Stimulated activated naive CD8-positive, alpha-beta T cell treated with anti-CD3 and anti-CD28 coated beads, Interleukin-15, amount 100 ng/mL, for 72 hours (primary cell): ENCODE data around the gene CYSRT1.

Experiments
- ATAC-seq: fragments of 150-1000 bp; cut with Tn5 transposase; 2 replicates; pipeline ENCODE4 v1.10.0; 2021; ENCODE audit warnings: mild to moderate bottlenecking, moderate library complexity
- DNase-seq, 2 donors: peaks; one replicate each; pipeline ENCODE4 v3.0.0; 2021 to 2022
- H3K27ac Mint-ChIP-seq, 2 donors: one replicate each; pipeline ENCODE4 v1.8.0; 2022; ENCODE audit warnings: mild to moderate bottlenecking in 2 of 2, mixed read lengths in 2 of 2, moderate library complexity in 2 of 2
- H3K27me3 Mint-ChIP-seq: one replicate; pipeline ENCODE4 v1.8.0; 2022; ENCODE audit warnings: mixed read lengths
- H3K4me1 Mint-ChIP-seq: one replicate; pipeline ENCODE4 v1.8.0; 2022; ENCODE audit warnings: mild to moderate bottlenecking, mixed read lengths
- H3K4me3 Mint-ChIP-seq, 2 donors: one replicate each; pipeline ENCODE4 v1.8.0; 2022; ENCODE audit warnings: mild to moderate bottlenecking in 2 of 2, mixed read lengths in 2 of 2, moderate library complexity in 1 of 2
- H3K9me3 Mint-ChIP-seq, 2 donors: one replicate each; pipeline ENCODE4 v1.8.0; 2022; ENCODE audit warnings: mixed read lengths in 2 of 2

The CYSRT1 gene

DNA sequence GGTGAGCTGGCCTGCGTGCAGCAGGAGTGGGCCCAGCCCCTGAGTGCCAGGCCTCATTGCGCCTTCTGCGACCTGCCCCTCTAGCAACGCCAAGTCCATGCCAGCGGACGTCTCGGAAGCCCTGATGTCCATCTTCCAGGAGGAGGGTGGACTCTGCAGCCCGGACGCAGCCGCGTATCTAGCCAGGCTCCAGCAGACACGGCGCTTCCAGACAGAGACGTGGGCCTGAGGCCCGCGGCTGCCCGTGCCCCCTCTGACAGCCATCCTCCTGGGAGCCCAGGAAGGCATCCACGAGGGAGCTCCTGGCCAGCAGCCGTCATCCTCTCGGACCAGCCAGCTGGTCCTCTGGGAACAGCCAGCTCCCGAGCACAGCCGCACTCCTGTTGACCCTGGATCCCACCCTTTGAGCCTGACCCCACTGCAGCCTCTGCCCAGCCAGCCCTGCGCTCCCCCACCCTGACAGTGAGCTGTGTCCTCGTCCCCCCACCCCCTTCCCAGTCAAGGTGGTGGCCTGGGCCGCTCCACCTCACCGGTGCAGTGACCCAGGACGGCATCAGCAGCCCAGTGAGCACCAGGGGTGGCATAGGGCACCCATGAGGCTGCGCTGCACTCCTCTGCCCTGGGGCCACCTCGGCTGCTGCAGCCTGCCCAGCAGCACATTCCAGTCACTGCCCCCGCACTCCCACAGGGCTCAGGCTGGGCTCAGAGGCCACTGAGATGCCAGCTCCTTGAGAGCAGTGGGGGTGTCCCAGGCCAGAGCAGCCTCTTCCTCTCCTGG lies 8.6 kb upstream of the CYSRT1 start:
- Mint-ChIP-seq H3K27ac (no peak overlapping the region), H3K4me1 (no peaks in the 10 kb centered on the region), H3K9me3 (no peaks in the 10 kb centered on the region), H3K27me3 (no peaks in the 10 kb centered on the region), H3K4me3 (no peak overlapping the region)
- DNase-seq (no peak), ATAC-seq (no peak)

DNA sequence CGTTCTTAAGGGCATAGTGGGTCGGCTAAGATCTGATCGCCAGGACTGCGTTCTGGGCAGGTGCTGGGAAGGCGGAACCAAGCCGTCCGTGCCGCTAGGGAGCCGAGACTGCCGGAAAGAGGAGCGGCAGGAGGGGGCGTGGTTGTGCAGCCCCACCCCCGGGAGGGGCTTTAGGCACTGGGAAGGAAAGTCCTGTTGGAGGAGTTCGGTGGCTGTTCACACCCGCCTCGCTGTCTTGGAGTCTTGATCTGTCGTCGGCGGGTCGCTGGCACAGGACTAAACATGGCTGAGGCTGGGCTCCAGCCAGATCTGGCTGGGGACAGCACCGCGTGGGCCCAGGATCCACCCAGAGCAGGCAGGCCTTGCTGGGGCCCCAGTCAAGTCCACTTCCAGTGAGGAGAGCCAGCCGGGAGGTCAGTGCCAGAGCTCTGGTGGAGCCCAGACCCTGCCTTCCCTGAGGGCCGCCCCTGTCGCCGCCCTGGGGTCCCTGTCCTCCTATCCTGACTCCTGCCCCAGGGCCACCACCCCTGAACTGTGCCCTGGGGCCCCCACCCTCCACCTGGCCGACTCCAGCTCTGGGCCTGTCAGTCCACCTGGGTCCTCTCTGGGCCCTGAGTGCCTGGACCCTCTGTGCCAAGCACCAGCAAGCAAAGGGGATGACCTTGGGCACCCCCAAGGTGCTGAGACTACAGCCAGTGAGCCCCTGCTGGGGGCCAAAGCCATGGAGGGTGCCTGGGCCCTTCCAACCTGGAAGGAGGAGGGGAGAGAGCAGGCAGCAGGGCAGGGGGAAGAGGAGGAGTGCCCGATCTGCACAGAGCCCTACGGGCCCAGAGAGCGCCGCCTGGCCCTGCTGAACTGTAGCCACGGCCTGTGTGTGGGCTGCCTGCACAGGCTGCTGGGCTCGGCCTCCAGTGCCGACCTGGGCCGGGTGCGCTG lies 7.4 kb upstream of the CYSRT1 start:
- no peak overlapping the region for H3K4me3 Mint-ChIP-seq
- DNase-seq, result no peak
- H3K9me3 Mint-ChIP-seq, result no peaks in the 10 kb centered on the region

DNA sequence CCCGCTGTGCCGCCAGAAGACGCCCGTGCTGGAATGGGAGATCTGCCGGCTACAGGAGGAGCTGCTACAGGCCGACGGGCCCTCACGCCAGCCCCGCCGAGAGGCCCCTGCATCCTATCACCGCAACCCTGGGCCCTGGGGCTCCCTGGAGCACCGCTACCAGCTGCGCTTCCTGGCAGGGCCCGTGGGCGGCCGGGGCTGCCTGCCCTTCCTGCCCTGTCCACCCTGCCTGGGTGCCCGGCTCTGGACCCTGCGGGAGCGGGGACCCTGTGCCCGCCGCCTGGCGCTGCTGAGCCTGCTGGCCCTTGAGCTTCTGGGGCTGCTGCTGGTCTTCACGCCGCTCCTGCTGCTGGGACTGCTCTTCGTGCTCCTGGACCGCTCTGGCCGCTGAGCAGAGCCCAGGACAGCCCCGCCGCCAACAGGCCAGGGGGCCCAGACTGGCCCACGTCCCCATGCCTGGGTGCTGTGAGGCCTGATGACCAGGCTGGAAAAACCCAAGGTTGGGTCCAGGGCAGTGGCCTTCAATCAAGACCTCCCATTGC lies 6.7 kb upstream of the CYSRT1 start:
- Mint-ChIP-seq H3K4me3 (no peak overlapping the region), H3K9me3 (no peaks in the 10 kb centered on the region), H3K27ac (no peak overlapping the region), H3K27me3 (no peaks in the 10 kb centered on the region), H3K4me1 (peaks cover 6% of the 10 kb centered on the region)
- ATAC-seq (no peak), DNase-seq (no peak)

More for the DNA sequence above, 7.4 kb upstream of the CYSRT1 start:
- H3K27me3 Mint-ChIP-seq, result no peaks in the 10 kb centered on the region
- ATAC-seq, result no peak
- no peak overlapping the region for H3K27ac Mint-ChIP-seq
- no peaks in the 10 kb centered on the region for H3K4me1 Mint-ChIP-seq

DNA sequence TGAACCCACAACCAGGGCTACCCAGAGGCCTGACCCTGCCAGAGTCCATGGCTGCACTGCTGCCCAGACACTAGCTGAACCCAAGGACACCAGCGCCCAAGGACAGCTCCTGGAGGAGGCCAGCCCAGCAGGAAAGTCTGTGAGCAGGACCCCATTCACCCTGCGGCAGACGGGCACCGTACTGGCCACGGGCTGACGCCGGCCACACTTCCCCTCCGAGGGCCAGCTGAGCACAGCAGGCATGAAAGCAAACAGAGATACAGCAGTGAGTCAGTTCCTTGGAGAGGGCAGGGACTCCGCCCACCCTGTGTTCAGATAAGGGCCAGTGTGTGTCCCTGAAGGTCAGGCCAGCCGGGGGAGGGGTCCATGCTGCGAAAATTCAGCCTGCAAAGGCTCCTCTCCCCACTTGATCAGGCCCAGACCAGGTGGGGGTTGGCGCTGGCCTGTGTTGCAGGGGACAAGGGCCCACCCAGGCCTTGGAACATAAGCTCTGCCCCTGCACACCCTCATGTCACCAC lies 6.2 kb upstream of the CYSRT1 start:
- Mint-ChIP-seq H3K9me3 (no peaks in the 10 kb centered on the region), H3K27ac (no peak overlapping the region), H3K27me3 (no peaks in the 10 kb centered on the region), H3K4me1 (peaks cover 6% of the 10 kb centered on the region), H3K4me3 (no peak overlapping the region)
- DNase-seq, result no peak
- no peak for ATAC-seq

DNA sequence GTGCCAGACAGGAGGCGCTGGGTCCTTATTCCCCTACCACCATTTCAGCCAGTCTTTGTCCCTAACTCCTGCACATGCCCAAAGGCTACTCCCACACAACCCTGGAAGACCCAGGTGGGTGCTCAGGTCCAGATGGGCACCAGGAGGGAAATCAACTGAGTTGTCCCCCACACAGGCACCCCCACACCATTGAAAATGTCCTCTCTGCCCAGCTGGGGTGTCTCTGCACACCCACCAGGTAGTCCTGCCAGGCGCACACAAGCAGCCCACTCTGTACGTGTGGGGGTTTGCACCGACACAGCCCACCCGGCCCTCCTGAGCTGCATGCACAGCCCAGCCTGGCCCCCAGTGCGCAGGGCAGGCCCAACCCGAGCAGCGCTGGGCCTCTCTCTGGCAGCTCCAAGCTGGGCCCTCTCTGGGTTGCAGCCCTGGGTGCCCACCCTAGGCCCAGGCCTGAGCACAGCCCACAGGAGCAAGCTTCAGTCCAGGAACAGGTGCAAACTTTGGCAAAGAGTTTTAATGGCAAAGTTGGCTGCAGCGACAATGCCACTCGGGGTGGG lies 5.1 kb upstream of the CYSRT1 start:
- ATAC-seq, result no peak
- DNase-seq, result no peak
- Mint-ChIP-seq H3K27ac (peak overlapping the region; percentile 61 to 64), H3K4me3 (peak overlapping the region; percentile 16 to 47), H3K9me3 (no peaks in the 10 kb centered on the region), H3K27me3 (no peaks in the 10 kb centered on the region), H3K4me1 (peaks cover 16% of the 10 kb centered on the region)

DNA sequence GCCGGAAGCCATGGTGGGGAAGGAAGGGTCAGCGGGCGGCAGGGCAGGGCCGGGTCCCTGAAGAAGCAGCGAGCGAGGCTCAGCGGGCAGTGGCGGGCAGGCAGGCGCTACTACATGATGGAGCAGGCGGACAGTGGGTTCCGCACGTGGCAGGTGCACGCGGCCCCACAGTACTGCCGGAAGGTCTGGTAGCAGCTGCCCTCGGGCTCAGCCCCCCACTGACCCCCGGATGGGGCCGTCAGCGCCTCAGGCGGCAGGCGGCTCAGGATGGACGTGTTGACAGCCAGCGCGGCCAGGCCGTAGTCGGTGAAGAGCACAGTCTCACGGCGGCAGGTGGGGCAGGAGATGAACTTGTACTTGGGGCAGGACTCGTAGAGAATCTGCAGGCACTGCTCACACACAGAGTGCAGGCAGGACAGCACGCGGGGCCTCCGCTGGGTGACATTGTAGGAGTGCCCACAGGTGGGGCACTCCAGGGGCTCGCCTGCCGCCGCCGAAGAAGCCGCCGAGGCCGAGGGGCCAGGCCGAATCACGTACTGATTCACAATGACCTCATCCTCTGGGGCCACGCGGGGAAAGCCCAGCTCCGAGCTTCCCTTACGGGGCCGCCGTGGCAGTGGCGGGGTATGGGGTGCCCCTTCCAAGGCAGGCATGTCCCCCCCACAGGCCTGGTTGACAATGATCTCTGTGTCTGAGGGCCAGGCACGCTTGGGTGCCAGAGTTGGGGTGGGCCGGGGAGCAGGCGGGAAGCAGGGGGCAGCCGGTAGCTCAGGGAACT lies 4.5 kb upstream of the CYSRT1 start:
- H3K27ac Mint-ChIP-seq, result peak overlapping the region; percentile 61 to 64
- ATAC-seq, result no peak
- peak overlapping the region; percentile 49 to 64 for H3K4me3 Mint-ChIP-seq
- no peak for DNase-seq
- peaks cover 20% of the 10 kb centered on the region for H3K4me1 Mint-ChIP-seq
- H3K27me3 Mint-ChIP-seq, result no peaks in the 10 kb centered on the region
- H3K9me3 Mint-ChIP-seq, result no peaks in the 10 kb centered on the region

DNA sequence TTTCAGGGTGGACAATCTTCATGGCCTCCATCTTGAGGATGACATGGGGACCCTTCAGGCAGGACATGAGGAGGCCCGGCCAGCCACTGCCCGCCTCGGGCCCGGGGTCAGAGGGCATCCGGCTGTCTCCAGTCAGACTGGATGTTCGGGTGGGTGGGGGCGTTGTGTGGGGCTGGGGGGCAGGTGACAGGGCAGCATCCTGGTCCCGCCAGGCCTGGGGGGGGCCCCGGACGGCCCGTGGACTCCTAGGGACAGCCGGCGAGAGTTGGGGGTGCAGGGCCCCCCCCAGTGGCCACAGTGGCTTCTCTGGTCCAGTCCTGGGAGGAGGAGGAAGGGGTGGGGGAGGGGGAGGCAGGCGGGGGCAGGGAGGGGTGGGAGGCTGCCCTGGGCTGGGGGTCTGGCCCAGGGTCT lies 3.9 kb upstream of the CYSRT1 start:
- no peak for ATAC-seq
- Mint-ChIP-seq H3K27ac (no peak overlapping the region), H3K4me1 (peaks cover 22% of the 10 kb centered on the region), H3K27me3 (no peaks in the 10 kb centered on the region), H3K9me3 (no peaks in the 10 kb centered on the region), H3K4me3 (peak overlapping the region; percentile 49 to 64)
- no peak for DNase-seq

DNA sequence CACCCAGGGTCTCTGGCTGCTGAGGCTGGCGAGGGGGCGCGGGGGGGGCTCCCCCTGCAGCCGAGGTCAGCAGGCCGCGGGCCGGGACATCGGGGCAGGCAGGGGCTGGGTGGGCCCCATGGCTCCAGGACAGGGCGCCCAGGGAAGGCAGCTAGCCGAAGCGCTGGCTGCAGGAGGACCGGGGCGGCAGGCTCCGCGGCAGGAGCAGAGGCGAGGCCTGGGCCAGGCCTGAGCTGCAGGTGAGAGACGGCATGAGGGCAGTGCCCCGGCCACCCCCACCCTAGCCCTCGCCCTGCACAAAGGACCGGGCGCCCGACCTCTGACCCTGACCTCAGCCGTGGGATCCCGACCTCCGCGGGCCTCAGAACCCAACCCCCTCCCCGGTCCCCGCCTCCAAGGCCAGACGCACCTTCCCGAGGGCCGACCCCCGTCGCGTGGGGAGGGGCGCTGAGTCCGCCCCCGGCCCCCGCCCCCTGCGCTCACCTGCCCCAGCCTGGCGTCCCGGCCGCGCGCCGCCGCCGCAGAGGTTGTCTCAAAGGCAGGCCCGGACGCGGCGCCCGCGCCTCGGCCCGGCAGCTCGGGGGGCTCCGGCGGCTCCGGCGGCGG lies 3.4 kb upstream of the CYSRT1 start:
- ATAC-seq (no peak), DNase-seq (no peak)
- H3K27ac Mint-ChIP-seq, result no peak overlapping the region
- H3K4me3 Mint-ChIP-seq, result peak overlapping the region; percentile 9 to 29
- H3K9me3 Mint-ChIP-seq, result no peaks in the 10 kb centered on the region
- no peaks in the 10 kb centered on the region for H3K27me3 Mint-ChIP-seq
- H3K4me1 Mint-ChIP-seq, result peaks cover 22% of the 10 kb centered on the region

DNA sequence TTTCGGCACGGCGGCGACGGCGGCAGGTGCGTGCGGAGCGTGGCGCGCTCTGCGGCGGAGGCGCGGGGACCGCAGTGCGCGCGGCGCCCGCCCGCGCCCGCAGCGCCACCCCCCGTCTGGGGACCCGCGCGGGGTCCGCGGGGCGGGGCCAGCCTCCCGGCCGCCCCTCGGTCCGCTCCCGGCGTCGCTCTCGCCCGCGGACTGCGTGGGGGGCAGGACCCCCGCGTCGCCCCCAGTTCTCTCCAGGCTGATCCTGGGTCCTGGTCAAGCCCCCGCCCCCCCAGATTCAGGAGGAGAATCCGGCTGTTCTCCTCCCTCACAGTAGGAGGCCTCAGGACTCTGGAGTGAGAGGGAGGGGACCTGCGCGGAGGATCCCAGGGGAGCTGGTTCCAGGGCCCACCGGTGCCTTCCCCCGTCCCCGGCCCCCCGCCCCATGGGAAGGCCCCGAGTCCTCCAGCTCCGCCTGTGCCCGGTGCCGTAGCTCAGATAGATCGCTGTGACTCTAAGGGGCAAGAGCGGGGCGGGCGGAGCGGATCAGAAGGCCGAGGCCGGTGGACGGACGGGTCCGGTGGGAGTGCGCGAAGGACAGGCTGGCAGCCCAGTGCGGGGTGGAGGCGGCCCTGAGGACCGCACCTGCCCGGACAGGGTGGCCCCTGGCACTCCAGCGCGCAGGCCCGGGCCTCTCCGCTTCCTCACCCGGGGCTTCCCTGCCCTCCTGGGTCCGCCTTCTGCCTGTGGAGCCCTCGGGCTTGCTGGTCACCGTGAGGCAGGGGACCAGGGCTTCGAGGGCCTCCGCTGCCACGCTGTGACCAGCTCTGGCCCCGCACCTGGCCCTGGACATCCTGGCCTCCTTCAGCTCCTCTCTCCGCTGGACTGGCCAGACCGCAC lies 2.5 kb upstream of the CYSRT1 start, which contains the start of gene RNF208:
Gene RNF208, minus strand, starts transcription at position 51 of the 888 bp plus-strand sequence. CDS start 1,028 bp downstream, outside the sequence.
- peak within 1 kb of the TSS; percentile 95 for H3K4me3 Mint-ChIP-seq
- peaks cover 25% of the 10 kb centered on the region for H3K4me1 Mint-ChIP-seq
- DNase-seq, result peak in 1 of 2 donors; percentile 51
- peak within 1 kb of the TSS; percentile 25 to 68 for H3K27ac Mint-ChIP-seq
- H3K9me3 Mint-ChIP-seq, result no peaks in the 10 kb centered on the region
- peaks cover 3% of the 10 kb centered on the region for H3K27me3 Mint-ChIP-seq
- ATAC-seq, result peak; percentile 13

DNA sequence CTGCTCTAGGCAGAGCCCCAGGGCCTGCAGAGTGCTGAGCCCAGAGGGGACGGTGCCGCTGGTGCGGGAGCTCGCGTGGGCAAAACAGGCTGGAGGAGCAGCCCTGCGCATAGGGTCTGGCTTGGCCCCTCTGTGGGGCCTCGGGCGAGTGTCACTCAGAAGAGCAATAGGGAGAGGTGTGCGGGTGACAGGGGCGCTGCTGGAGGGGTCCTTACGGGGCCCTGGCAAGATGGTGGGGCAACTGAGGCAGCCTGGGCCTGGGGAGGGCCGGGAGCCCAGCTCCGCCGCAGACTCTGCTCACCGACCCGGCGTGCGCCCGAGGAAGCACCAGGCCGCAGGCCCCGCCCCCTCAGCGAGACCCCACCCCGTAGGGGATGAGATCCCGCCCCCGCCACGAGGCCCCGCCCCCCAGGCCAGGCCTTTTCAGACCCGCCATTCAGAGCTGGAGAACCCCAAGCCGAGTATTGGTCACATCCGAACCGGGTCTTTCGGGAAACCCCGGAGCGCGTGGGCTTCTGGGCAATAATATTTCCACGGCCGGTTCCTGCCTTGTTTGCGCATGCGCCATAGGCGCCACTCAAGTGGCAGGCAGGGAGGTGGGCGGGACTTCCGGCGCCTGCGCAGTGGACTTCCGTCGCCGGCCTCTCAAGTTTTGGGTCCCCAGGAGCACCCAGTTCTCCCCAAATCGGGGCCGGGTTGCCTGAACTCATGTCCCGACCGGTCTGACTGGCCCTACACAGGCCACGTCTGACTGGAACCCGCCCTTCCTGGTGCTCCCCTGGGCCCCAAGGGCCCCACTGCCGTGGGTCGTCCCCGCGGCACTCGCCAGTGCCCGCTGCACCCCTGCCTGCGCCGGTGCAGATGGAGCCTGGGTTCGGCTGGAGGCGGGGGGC lies 1.6 kb upstream of the CYSRT1 start:
- DNase-seq (peak; percentile 98 to 99), ATAC-seq (peak; percentile 83)
- Mint-ChIP-seq H3K27ac (peak overlapping the region; percentile 25 to 90), H3K27me3 (peaks cover 8% of the 10 kb centered on the region), H3K4me3 (peak overlapping the region; percentile 95), H3K4me1 (peaks cover 30% of the 10 kb centered on the region), H3K9me3 (no peaks in the 10 kb centered on the region)

DNA sequence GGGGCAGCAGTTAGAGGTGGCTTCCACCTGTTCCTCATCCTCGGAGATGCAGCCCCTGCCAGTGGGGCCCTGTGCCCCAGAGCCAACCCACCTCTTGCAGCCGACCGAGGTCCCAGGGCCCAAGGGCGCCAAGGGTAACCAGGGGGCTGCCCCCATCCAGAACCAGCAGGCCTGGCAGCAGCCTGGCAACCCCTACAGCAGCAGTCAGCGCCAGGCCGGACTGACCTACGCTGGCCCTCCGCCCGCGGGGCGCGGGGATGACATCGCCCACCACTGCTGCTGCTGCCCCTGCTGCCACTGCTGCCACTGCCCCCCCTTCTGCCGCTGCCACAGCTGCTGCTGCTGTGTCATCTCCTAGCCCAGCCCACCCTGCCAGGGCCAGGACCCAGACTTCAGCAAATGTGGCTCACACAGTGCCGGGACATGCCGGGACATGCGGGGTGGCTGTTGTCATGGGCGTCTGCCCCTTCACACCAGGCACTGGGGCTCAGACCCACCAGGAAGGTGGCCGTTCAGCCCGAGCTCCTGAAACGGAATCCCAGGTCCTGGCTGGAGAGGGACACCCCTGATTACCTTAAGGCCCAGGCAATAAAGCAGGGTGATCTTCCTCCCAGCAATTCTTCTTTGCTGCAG lies 841 bp downstream of the CYSRT1 start:
- no peaks in the 10 kb centered on the region for H3K9me3 Mint-ChIP-seq
- H3K27ac Mint-ChIP-seq, result no peak overlapping the region
- H3K4me1 Mint-ChIP-seq, result peaks cover 30% of the 10 kb centered on the region
- DNase-seq (no peak), ATAC-seq (no peak)
- H3K4me3 Mint-ChIP-seq, result no peak overlapping the region
- H3K27me3 Mint-ChIP-seq, result peaks cover 21% of the 10 kb centered on the region

DNA sequence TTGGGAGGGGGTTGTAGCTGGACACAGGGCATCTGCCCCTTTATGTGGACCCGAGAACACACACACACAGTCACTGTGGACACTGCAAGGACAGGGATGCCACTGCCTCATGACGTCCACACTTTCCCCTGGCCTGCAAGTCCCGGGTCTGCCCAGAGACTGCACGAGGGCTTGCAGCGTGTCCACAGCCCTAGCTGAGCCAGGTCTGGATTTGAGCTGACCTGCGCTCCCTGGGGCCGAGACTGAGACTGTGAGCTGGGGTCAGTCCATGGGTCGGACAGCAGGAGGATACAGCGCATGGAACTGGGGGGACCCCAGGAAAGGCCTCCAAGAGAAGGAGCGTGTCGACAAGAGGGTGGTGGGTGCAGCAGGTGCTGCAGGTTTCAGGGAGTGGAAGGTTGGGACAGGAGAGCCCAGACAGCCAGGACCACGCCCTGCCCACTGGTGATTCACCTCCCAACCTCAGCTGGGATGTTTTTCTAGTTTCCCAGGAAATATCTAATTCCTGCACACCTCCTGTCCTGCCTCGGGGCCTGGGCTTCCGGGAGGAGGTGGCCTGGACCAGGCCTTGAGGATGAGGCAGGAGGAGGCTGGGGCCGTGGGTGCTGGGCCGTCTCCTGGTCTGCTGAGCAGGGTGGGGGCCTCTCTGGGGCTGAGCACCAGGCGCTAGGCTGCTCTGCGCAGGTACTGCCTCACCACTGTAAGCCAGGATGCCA lies 1.5 kb downstream of the CYSRT1 start:
- Mint-ChIP-seq H3K9me3 (no peaks in the 10 kb centered on the region), H3K27me3 (peaks cover 28% of the 10 kb centered on the region), H3K4me3 (no peak overlapping the region), H3K4me1 (peaks cover 30% of the 10 kb centered on the region), H3K27ac (no peak overlapping the region)
- DNase-seq (no peak), ATAC-seq (no peak)
